GM12878 (cell line): ENCODE results near the gene ATF6. TPM values are rescaled to one million over a fixed set of nuclear protein-coding genes. Genes with fewer than 3 reads are reported as not detected.

Experiments used
- ATAC-seq: fragments of 200-7000 bp; cut with Tn5 transposase; 3 replicates; pipeline ENCODE4 v1.9.1; 2020; ENCODE audit warnings: mild to moderate bottlenecking, moderate library complexity
- BruUV-seq: library from RNA; stranded (reverse); fragments of 400-500 nt; replicated peaks from 2 replicates; lab custom pipeline; 2021; lab: Mats Ljungman, UMichigan
- CTCF ChIA-PET: fragments of 300-600 bp; sonication (Branson Sonifier 250); formaldehyde crosslinking; extraction: SDS; loops from one replicate; lab custom pipeline; 2021; ENCODE audit warnings: inconsistent platforms; lab: Yijun Ruan, JAX
- POLR2A ChIA-PET: fragments of 350-600 bp; formaldehyde crosslinking; extraction: SDS; loops from one replicate; lab custom pipeline; 2021; ENCODE audit warnings: inconsistent platforms; lab: Charles Lee
- RAD21 ChIA-PET: fragments of 300-600 bp; sonication (Branson Sonifier 250); formaldehyde crosslinking; loops from one replicate; lab custom pipeline; 2023; ENCODE audit warnings: antibody characterized with exemption; ENCODE audit not compliant: unreplicated experiment; lab: Charles Lee
- SMC1A ChIA-PET: fragments of 300-600 bp; sonication (Branson Sonifier 250); formaldehyde crosslinking; loops from one replicate; lab custom pipeline; 2023; ENCODE audit not compliant: unreplicated experiment, uncharacterized antibody; lab: Charles Lee
- DNase-seq: peaks from one replicate; pipeline ENCODE4 v3.0.0-alpha.2; 2011; ENCODE audit warnings: low read depth, low spot score
- FAIRE-seq: peaks from 3 replicates; lab custom pipeline; 2011; peaks lifted over from hg19 to GRCh38; lab: Jason Lieb, UNC
- H2AFZ ChIP-seq: 2 replicates; pipeline ENCODE4 v1.6.0; 2011; ENCODE audit warnings: low read depth, low read length, control low read depth; ENCODE audit not compliant: control insufficient read depth
- H3K27ac ChIP-seq: 2 replicates; pipeline ENCODE4 v1.5.1; 2011; ENCODE audit warnings: control low read depth; ENCODE audit not compliant: control insufficient read depth, insufficient read depth
- H3K27me3 ChIP-seq, 2 experiments: replicated peaks in 1 of 2; 2 replicates each; pipeline versions ENCODE4 v1.6.0 to v1.6.1; 2011; ENCODE audit warnings: low read length in 1 of 2; ENCODE audit not compliant: control insufficient read depth in 2 of 2, insufficient read depth in 2 of 2
- H3K36me3 ChIP-seq, 2 experiments: 2 replicates each; pipeline ENCODE4 v1.5.1; 2011; ENCODE audit warnings: low read length in 1 of 2; ENCODE audit not compliant: control insufficient read depth in 2 of 2, insufficient read depth in 2 of 2
- H3K4me1 ChIP-seq: 2 replicates; pipeline ENCODE4 v1.6.1; 2011; ENCODE audit warnings: mild to moderate bottlenecking, low read length, moderate library complexity, mixed read lengths; ENCODE audit not compliant: control insufficient read depth, insufficient read depth
- H3K4me2 ChIP-seq: 2 replicates; pipeline ENCODE4 v1.6.0; 2011; ENCODE audit warnings: control low read depth; ENCODE audit not compliant: control insufficient read depth, insufficient read depth
- H3K4me3 ChIP-seq: fragments of 200-600 bp; sonication (generic); 2 replicates; pipeline ENCODE4 v1.5.1; 2016
- H3K79me2 ChIP-seq: 2 replicates; pipeline ENCODE4 v1.6.0; 2011; ENCODE audit warnings: low read length; ENCODE audit not compliant: control insufficient read depth, insufficient read depth
- H3K9ac ChIP-seq: 2 replicates; pipeline ENCODE4 v1.8.0; 2011; ENCODE audit warnings: low read length, control low read depth, mixed read lengths; ENCODE audit not compliant: control insufficient read depth, insufficient read depth
- H3K9me3 ChIP-seq: replicated peaks from 3 replicates; pipeline ENCODE4 v1.5.1; 2011; ENCODE audit warnings: mild to moderate bottlenecking, low read length; ENCODE audit not compliant: control insufficient read depth, insufficient read depth
- H4K20me1 ChIP-seq: 2 replicates; pipeline ENCODE4 v1.6.0; 2011; ENCODE audit not compliant: control insufficient read depth, insufficient read depth
- CHD4 ChIP-seq: fragments of 200-600 bp; sonication (generic); IDR thresholded peaks from 2 replicates; pipeline ENCODE4 v1.6.1; 2016; ENCODE audit warnings: mild to moderate bottlenecking
- EP300 ChIP-seq, 2 experiments: fragments of 150-350 bp in 1 of 2; IDR thresholded peaks; 2 replicates each; pipeline ENCODE4 v1.6.1; 2011 to 2012; ENCODE audit warnings: low read depth in 2 of 2, low read length in 2 of 2, borderline replicate concordance in 1 of 2, improper control_type of control experiment in 1 of 2, inconsistent platforms in 1 of 2; ENCODE audit not compliant: control insufficient read depth in 1 of 2
- IKZF1 ChIP-seq: fragments of 450-650 bp; conservative IDR thresholded peaks from 2 replicates; pipeline ENCODE4 v1.6.1; 2017; ENCODE audit warnings: antibody characterized with exemption, mild to moderate bottlenecking
- IKZF2 ChIP-seq, 2 experiments: fragments of 450-650 bp; IDR thresholded peaks; 2 replicates each; pipeline ENCODE4 v1.6.1; 2017; ENCODE audit warnings: mild to moderate bottlenecking in 2 of 2, moderate library complexity in 2 of 2
- MTA2 ChIP-seq: fragments of 450-650 bp; IDR thresholded peaks from 2 replicates; pipeline ENCODE4 v1.6.1; 2016; ENCODE audit warnings: low read depth, mild to moderate bottlenecking, moderate library complexity
- MTA3 ChIP-seq: IDR thresholded peaks from 2 replicates; pipeline ENCODE4 v1.6.1; 2012; ENCODE audit warnings: low read length, inconsistent platforms, borderline replicate concordance
- MXI1 ChIP-seq: fragments of 150-350 bp; IDR thresholded peaks from 2 replicates; pipeline ENCODE4 v1.6.1; 2011; ENCODE audit warnings: low read depth, mild to moderate bottlenecking, inconsistent platforms, low read length, improper control_type of control experiment
- POLR2A ChIP-seq: IDR thresholded peaks from 2 replicates; pipeline ENCODE4 v1.6.1; 2011; ENCODE audit warnings: low read depth, mild to moderate bottlenecking, low read length
- POLR2AphosphoS2 ChIP-seq: IDR thresholded peaks from 2 replicates; pipeline ENCODE4 v1.6.1; 2011; ENCODE audit warnings: low read depth, mild to moderate bottlenecking, low read length, improper control_type of control experiment, moderate library complexity
- RAD21 ChIP-seq: IDR thresholded peaks from 2 replicates; pipeline ENCODE4 v1.6.1; 2011; ENCODE audit warnings: mild to moderate bottlenecking, low read depth, low read length, moderate library complexity; ENCODE audit not compliant: insufficient read depth
- STAT3 ChIP-seq: IDR thresholded peaks from 2 replicates; pipeline ENCODE4 v1.6.1; 2011; ENCODE audit warnings: low read depth, low read length, improper control_type of control experiment
- SUZ12 ChIP-seq: fragments of 200-600 bp; sonication (generic); IDR thresholded peaks from one replicate; pipeline ENCODE4 v1.6.1; 2018; ENCODE audit warnings: antibody characterized with exemption, mild to moderate bottlenecking; ENCODE audit not compliant: unreplicated experiment
- WGBS: methylation state at CpG from one replicate; pipeline ENCODE4 v1.1.6; 2016; ENCODE audit warnings: low lambda C conversion rate; ENCODE audit not compliant: insufficient replicate concordance, insufficient coverage; ENCODE audit errors: missing lambda C conversion rate; 5-methylcytosine and 5-hydroxymethylcytosine counted together
- in situ Hi-C: fragments of 300-500 bp; cut with MboI; formaldehyde crosslinking; loops from 9 replicates; pipeline ENCODE4 v1.14.3; 2018; ENCODE audit warnings: mixed read lengths
- intact Hi-C: fragments of 100-400 bp; cut with micrococcal nuclease; formaldehyde crosslinking; loops from one replicate; pipeline ENCODE4 v1.14.2; 2022; ENCODE audit not compliant: unreplicated experiment
- polyA plus RNA-seq, 11 experiments: library from polyadenylated mRNA; depleted of rRNA in 4 of 11; unstranded in 6 of 11; stranded (reverse) in 5 of 11; fragments of >200 nt; fragmentation: Nextera tagmentation in 4 of 11; fragmentation: Illumina TruSeq in 1 of 11; extraction: Ambion mirVana in 4 of 11; extraction: Trizol in 1 of 11; gene quantifications; 1 replicate in 1 of 11; 2 replicates in 10 of 11; pipeline versions ENCODE4 v1.2.1 to v1.2.3, GENCODE V29; 2011 to 2016; ENCODE audit warnings: inconsistent platforms in 2 of 11, missing spikeins in 2 of 11, low read depth in 1 of 11
- total RNA-seq, 4 experiments: library from RNA; depleted of rRNA in 3 of 4; stranded (reverse); fragments of >200 nt in 3 of 4; fragmentation: Illumina TruSeq in 1 of 4; extraction: Trizol in 1 of 4; gene quantifications; 2 replicates each; pipeline versions ENCODE4 v1.2.1 to v1.2.3, GENCODE V29; 2013 to 2021
- TF ChIP-seq, protein P1 (sequence below): IDR thresholded peaks from 2 replicates; pipeline ENCODE4 v1.6.1; 2012; ENCODE audit warnings: mild to moderate bottlenecking, low read depth, low read length
- TF ChIP-seq, protein P2 (sequence below): IDR thresholded peaks from 2 replicates; pipeline ENCODE4 v1.6.1; 2012; ENCODE audit warnings: low read depth, low read length, improper control_type of control experiment
- TF ChIP-seq, protein P3 (sequence below): fragments of 150-350 bp; IDR thresholded peaks from 2 replicates; pipeline ENCODE4 v1.6.1; 2014; ENCODE audit warnings: mild to moderate bottlenecking, low read depth, low read length
- TF ChIP-seq, protein P4 (sequence below): fragments of 450-650 bp; IDR thresholded peaks from 2 replicates; pipeline ENCODE4 v1.6.1; 2018; ENCODE audit warnings: borderline replicate concordance, mild to moderate bottlenecking; ENCODE audit not compliant: partially characterized antibody

The ATF6 gene
- total and polyA plus RNA-seq, 10 of the 15 experiments (the other 5 are each of a cell fraction or from before 2014, with no cell fraction given) = 7.8 to 24.3 (median 14.7) TPM

DNA sequence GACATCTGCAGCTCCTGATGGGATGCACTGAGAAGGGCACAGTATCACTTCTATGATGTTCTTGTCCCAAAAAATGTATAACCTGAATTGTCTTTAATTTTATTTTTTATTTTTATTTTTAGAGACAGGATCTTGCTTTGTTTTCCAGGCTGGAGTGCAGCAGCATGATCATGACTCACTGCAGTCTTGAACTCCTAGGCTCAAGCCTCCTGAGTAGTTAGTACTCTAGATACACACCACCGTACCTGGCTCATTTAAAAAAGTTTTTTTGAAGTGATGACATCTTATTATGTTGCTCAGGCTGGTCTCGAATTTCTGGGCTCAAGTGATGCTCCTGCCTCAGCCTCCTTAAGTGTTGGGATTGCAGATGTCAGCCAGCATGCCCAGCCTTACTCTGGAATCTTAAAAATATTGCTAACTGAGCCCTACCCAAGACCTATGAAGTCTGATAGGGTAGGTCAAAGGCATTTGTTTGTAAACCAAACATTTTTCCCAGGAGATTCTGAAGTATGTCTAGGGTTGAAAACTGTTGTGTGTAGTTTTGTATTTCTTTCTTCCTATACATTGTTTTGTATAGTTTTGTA lies 68.9 kb downstream of the ATF6 start:
- no peaks in the 10 kb centered on the region for H4K20me1 ChIP-seq
- DNase-seq (no peak), ATAC-seq (no peak), FAIRE-seq (no peak)
- CTCF ChIA-PET = no interaction called here
- no peak overlapping the region for H3K27ac ChIP-seq
- H3K9ac ChIP-seq = no peak overlapping the region
- SMC1A ChIA-PET = no interaction called here
- intact Hi-C loops = no loop called here
- no peak overlapping the region for H2AFZ ChIP-seq
- no peaks in the 10 kb centered on the region; the same call in 2 of the 3 replicates for H3K9me3 ChIP-seq
- no peak overlapping the region for H3K4me2 ChIP-seq
- BruUV-seq = no TSS peak
- in situ Hi-C loops = no loop called here
- POLR2A ChIA-PET = no interaction called here
- H3K79me2 ChIP-seq = no peaks in the 10 kb centered on the region
- H3K4me3 ChIP-seq = no peak overlapping the region
- no peaks in the 10 kb centered on the region for H3K27me3 ChIP-seq
- no peaks in the 10 kb centered on the region for H3K4me1 ChIP-seq
- WGBS = 68% methylated on average over 2 of the region's 2 CpGs
- peaks cover 0 to 7% of the 10 kb centered on the region in 2 experiments; a peak in 3 of 4 replicates for H3K36me3 ChIP-seq
- RAD21 ChIA-PET = no interaction called here
- TF ChIP-seq, protein P1, sequence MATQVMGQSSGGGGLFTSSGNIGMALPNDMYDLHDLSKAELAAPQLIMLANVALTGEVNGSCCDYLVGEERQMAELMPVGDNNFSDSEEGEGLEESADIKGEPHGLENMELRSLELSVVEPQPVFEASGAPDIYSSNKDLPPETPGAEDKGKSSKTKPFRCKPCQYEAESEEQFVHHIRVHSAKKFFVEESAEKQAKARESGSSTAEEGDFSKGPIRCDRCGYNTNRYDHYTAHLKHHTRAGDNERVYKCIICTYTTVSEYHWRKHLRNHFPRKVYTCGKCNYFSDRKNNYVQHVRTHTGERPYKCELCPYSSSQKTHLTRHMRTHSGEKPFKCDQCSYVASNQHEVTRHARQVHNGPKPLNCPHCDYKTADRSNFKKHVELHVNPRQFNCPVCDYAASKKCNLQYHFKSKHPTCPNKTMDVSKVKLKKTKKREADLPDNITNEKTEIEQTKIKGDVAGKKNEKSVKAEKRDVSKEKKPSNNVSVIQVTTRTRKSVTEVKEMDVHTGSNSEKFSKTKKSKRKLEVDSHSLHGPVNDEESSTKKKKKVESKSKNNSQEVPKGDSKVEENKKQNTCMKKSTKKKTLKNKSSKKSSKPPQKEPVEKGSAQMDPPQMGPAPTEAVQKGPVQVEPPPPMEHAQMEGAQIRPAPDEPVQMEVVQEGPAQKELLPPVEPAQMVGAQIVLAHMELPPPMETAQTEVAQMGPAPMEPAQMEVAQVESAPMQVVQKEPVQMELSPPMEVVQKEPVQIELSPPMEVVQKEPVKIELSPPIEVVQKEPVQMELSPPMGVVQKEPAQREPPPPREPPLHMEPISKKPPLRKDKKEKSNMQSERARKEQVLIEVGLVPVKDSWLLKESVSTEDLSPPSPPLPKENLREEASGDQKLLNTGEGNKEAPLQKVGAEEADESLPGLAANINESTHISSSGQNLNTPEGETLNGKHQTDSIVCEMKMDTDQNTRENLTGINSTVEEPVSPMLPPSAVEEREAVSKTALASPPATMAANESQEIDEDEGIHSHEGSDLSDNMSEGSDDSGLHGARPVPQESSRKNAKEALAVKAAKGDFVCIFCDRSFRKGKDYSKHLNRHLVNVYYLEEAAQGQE = no peak
- TF ChIP-seq MTA2 (no peak), POLR2AphosphoS2 (no peak), IKZF2 (IDR thresholded peaks at IDR 0.05) (no peak), EP300 (IDR thresholded peaks at IDR 0.05; ENCODE audit: borderline replicate concordance in 1 of 2, control insufficient read depth in 1 of 2, low read depth in 2 of 2, low read length in 2 of 2) (no peak), POLR2A (no peak), IKZF1 (no peak), SUZ12 (no peak), MTA3 (no peak), RAD21 (no peak), CHD4 (no peak), STAT3 (no peak), MXI1 (no peak)
- TF ChIP-seq, protein P2, sequence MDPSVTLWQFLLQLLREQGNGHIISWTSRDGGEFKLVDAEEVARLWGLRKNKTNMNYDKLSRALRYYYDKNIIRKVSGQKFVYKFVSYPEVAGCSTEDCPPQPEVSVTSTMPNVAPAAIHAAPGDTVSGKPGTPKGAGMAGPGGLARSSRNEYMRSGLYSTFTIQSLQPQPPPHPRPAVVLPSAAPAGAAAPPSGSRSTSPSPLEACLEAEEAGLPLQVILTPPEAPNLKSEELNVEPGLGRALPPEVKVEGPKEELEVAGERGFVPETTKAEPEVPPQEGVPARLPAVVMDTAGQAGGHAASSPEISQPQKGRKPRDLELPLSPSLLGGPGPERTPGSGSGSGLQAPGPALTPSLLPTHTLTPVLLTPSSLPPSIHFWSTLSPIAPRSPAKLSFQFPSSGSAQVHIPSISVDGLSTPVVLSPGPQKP = no peak
- TF ChIP-seq, protein P3, sequence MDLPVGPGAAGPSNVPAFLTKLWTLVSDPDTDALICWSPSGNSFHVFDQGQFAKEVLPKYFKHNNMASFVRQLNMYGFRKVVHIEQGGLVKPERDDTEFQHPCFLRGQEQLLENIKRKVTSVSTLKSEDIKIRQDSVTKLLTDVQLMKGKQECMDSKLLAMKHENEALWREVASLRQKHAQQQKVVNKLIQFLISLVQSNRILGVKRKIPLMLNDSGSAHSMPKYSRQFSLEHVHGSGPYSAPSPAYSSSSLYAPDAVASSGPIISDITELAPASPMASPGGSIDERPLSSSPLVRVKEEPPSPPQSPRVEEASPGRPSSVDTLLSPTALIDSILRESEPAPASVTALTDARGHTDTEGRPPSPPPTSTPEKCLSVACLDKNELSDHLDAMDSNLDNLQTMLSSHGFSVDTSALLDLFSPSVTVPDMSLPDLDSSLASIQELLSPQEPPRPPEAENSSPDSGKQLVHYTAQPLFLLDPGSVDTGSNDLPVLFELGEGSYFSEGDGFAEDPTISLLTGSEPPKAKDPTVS = no peak
- TF ChIP-seq, protein P4, sequence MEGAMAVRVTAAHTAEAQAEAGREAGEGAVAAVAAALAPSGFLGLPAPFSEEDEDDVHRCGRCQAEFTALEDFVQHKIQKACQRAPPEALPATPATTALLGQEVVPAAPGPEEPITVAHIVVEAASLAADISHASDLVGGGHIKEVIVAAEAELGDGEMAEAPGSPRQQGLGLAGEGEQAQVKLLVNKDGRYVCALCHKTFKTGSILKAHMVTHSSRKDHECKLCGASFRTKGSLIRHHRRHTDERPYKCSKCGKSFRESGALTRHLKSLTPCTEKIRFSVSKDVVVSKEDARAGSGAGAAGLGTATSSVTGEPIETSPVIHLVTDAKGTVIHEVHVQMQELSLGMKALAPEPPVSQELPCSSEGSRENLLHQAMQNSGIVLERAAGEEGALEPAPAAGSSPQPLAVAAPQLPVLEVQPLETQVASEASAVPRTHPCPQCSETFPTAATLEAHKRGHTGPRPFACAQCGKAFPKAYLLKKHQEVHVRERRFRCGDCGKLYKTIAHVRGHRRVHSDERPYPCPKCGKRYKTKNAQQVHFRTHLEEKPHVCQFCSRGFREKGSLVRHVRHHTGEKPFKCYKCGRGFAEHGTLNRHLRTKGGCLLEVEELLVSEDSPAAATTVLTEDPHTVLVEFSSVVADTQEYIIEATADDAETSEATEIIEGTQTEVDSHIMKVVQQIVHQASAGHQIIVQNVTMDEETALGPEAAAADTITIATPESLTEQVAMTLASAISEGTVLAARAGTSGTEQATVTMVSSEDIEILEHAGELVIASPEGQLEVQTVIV = no peak
